Gastrocnemius medialis (tissue), 4 donors: ENCODE results near the gene SORL1.

Source experiments
- POLR2A ChIP-seq, 2 donors: fragments of 450-650 bp; IDR thresholded peaks; one replicate each; pipeline ENCODE4 v1.6.1; 2017; ENCODE audit warnings: antibody characterized with exemption in 2 of 2, mild to moderate bottlenecking in 2 of 2, moderate library complexity in 2 of 2
- TF ChIP-seq, protein P1 (sequence below), 5 experiments: fragments of 450-650 bp in 3 of 5; fragments of 200-600 bp in 2 of 5; sonication (generic) in 2 of 5; IDR thresholded peaks in 4 of 5; conservative IDR thresholded peaks in 1 of 5; 1 replicate in 4 of 5; 2 replicates in 1 of 5; pipeline ENCODE4 v1.5.1; 2016 to 2019; ENCODE audit warnings: antibody characterized with exemption in 5 of 5, mild to moderate bottlenecking in 3 of 5, moderate library complexity in 3 of 5

DNA sequence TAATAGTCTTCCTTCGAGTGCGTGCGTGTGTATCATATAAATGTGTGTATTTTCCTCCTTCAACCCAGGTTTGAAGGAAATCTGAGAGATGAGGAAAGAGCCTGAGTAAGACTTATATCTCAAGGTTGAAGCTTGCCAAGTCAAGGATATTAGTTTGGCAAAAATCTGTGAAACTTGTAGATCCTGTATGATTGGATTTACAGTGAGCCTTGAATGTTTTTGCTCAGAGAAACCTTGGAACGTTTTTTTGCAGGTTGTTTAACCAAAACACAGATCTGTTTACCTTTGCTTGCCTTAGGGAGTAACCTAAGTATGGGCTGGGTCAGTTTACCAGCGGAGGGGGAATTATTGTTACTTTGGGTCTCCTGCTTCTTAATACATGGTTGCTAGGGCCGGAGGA lies 36.5 kb downstream of the SORL1 start:
- TF ChIP-seq, protein P1, sequence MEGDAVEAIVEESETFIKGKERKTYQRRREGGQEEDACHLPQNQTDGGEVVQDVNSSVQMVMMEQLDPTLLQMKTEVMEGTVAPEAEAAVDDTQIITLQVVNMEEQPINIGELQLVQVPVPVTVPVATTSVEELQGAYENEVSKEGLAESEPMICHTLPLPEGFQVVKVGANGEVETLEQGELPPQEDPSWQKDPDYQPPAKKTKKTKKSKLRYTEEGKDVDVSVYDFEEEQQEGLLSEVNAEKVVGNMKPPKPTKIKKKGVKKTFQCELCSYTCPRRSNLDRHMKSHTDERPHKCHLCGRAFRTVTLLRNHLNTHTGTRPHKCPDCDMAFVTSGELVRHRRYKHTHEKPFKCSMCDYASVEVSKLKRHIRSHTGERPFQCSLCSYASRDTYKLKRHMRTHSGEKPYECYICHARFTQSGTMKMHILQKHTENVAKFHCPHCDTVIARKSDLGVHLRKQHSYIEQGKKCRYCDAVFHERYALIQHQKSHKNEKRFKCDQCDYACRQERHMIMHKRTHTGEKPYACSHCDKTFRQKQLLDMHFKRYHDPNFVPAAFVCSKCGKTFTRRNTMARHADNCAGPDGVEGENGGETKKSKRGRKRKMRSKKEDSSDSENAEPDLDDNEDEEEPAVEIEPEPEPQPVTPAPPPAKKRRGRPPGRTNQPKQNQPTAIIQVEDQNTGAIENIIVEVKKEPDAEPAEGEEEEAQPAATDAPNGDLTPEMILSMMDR (IDR thresholded peaks at IDR 0.05 in 4 of 5, conservative IDR thresholded peaks at IDR 0.05 in 1 of 5): no peak
- TF ChIP-seq POLR2A (IDR thresholded peaks at IDR 0.05): no peak
